ENCODE data around the gene ZNF419.
"Not testable (repeated sequence)": the region's sequence is repeated elsewhere in the genome, so short reads cannot be mapped to it uniquely, and the experiment has no call there.

ZNF419 gene

DNA sequence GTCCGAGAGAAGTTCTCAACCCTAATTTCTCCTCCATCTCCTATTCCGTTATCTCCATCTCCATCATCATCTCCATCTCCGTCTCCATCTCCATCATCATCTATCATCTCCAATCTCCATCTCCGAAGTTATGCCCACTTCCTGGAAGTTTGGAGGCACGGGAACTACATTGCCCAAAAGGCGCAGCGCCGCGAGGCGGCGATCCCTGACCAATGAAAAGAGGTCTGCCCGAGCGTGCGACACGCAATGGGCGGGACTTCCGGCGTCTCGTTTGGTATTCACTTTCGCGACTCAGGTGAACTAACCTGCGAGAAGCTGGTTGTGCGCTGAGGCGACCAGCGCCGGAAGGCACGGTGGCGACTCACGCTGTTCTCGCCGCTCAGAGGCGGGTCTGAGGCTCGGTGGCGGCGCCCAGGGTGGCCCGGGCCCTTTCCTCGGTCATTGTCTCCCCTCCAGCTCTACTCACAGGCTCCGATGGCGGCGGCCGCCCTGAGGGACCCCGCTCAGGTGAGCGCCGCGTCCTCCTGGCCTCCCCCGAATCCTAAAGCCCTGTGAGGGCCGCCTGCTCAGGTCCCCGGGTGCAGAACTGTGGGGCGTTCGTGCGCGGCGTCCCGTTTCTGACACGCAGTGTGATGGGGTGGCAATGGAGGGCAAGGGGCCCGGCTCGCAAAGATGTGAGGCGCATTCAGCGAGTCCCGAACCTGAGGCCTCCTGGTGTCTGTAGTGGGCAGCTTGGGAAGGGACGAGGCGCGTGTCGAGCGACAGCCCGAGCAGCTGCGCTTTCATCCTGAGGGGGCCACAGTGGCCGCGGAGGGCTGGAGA, at the start of gene ZNF419:
Gene ZNF419 (plus strand): TSS at position 274 of the 822 bp plus-strand sequence. CDS start 201 bp downstream, at position 475.
- peak; percentile 41 for DNase-seq (ENCODE audit: low read depth, low spot score)

DNA sequence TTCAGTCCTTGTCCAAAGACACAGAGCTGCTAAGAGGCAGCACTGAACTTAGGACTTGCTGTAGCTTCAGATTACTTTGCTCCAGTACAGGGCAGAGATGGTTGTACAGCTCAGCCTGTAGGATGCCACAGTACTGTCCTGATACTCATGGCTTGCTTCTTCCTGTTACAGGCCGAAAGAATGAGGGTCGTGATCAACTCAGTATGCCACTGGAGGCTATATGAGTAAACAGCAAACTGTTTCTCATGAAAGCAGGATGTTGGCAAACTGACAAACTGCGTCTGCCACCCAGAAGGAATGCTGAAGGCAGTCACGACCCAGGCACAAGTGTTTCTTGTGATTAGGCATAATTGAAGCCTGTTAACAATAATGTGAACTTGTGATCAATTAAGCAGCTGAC, 49.6 kb upstream of the ZNF419 start:
- no peak for DNase-seq (ENCODE audit: low read depth, low spot score)

DNA sequence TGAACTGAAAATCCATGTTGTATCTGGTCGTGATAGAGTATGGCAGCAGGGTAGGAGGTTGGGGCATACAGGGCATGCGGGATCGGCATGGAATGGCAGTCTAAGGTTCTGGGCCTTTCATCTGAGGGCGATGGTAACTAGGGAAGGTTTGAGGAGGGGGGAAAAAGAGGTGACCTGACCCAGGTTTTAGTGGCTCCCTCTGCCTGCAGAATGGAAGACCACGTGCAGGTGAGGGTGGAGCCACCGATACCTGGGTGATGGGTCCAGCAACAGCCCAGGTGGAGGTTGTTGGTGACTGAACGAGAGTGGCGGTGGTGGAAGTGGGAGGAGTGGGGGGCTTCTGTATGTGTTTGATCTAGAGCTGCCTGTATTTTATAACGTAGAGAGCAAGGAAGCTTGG, 48.6 kb upstream of the ZNF419 start:
- no peak for DNase-seq (ENCODE audit: low read depth, low spot score)

DNA sequence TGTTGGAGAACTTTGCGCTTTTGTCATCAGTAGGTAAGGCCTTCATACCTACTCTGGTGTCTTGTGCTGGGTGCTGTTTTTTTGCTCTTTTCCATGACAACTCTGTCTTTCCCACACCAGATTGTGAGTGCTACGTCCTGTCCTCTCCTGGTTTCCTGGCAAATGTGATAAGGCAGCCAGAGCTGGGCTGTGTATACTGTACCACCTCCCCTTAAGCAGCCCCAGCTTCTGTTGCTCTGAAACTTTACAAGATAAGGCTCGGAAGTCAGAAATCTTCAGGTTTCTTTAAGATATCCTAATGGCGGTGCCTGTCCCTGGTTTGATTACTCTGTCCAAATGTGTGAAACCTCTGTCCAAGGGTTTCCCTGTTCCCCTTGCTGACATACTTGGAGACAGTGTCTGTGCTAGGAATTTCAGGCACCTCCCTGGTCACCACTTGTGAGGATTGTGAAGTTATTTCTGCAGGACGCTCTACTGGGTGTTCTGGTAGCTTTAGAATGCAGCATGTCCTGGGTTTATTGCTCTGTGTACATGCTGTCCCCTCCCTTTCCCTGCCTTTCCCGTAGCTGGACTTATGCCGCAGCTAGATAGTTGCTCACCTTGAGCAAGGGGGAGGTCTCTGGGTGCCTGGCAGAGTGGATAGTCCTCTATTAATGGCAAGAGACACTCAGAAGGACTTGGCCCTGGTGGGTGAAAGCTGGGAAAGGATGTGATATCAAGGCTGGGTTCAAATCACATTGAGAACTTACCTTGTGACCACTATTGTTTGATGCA, 45.4 kb upstream of the ZNF419 start:
- DNase-seq (ENCODE audit: low read depth, low spot score) = no peak

GRCh38 chr19:57443121-57443696, 44.3 kb upstream of the ZNF419 start:
- no peak for DNase-seq (ENCODE audit: low read depth, low spot score)

- no peak for DNase-seq (ENCODE audit: low read depth, low spot score)
Measured at GRCh38 chr19:57452307-57452706, 35.2 kb upstream of the ZNF419 start.

DNA sequence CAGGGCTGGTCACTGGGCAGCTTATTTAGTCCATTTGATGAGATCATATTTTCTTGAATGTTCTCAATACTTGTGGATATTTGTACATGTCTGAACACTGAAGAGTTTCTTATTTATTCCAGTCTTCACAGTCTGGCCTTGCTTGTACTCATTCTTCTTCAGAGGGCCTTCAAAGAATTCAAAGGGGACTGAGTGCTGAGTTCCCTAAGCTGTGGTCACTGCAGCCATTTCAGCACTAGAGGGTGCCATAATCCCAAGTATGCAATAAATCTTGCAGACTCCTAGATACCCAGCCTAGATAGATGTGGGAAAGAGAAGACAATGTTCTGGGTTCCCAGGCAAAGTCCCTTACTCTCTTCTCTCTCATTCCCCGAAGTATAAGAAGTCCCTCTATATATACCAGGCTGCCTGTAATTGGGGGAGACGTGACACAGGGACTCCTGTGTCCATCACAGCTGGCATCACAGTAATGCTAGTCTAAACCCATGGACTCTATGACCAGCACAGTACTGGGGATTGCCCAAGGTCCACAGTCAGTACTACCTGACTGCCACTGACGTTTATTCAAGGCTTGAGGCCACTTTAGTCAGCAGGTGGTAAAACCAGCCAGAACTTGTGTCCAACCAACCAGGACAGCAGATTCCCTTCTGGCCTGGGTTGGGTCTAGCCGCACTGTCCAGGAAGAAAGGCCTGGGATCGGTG, 21.7 kb upstream of the ZNF419 start:
- DNase-seq (ENCODE audit: low read depth, low spot score) = no peak

DNA sequence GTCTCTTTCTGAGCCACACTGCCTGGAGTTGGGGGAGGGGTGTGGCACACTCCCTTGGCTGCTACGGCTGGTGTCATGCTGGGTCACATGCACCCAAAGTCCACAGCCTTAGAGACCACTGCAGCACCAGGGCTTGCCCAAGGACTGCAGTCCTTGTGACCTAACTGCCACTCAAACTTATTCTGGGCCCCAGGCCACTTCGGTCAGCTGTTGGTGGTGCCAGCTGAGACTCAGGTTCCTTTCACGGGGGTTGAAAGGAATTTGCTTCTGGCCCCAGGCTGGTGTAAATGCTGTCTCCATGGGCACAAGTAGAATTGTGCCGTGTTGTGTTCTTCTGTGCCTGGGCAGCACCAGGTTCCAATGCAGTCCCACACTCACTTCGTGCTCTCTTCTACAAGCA, 21.1 kb upstream of the ZNF419 start:
- no peak for DNase-seq (ENCODE audit: low read depth, low spot score)

GRCh38 chr19:57473646-57474045, 13.9 kb upstream of the ZNF419 start:
- DNase-seq (ENCODE audit: low read depth, low spot score) = no peak

- peak; percentile 70 for DNase-seq (ENCODE audit: low read depth, low spot score)
Measured at GRCh38 chr19:57477191-57478008, 10.2 kb upstream of the ZNF419 start, which contains the start of gene ZNF772. TSS of gene ZNF772 (minus strand) at chr19:57477566. CDS start at chr19:57477309, 257 bp downstream.

DNA sequence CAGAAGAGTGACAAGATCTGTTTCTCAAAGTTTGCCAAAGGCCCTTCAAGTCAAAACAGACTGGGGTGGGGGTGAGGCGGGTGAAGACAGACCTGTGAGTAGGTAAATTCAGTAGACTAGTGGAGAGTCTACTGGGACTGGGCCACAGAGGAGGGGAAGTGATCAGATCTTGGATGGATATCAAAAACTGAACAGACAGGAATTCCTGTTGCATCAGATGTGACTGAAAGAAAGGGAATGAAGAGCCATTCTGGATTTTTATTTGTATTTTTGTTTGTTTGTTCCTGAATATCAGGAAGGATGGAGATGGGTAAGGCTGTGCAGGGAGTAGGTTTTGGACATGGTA, 722 bp downstream of the ZNF419 start:
- DNase-seq (ENCODE audit: low read depth, low spot score) = not testable (repeated sequence)

DNA sequence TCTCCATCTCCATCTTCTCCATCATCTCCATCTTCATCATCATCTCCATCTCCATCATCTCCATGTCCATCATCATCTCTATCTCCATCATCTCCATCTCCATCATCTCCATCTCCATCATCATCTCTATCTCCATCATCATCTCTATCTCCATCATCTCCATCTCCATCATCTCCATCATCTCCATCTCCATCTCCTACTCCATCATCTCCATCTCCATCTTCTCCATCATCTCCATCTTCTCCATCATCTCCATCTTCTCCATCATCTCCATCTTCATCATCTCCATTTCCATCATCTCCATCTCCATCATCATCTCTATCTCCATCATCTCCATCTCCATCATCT, 11.8 kb downstream of the ZNF419 start:
- not testable (repeated sequence) for DNase-seq (ENCODE audit: low read depth, low spot score)

DNA sequence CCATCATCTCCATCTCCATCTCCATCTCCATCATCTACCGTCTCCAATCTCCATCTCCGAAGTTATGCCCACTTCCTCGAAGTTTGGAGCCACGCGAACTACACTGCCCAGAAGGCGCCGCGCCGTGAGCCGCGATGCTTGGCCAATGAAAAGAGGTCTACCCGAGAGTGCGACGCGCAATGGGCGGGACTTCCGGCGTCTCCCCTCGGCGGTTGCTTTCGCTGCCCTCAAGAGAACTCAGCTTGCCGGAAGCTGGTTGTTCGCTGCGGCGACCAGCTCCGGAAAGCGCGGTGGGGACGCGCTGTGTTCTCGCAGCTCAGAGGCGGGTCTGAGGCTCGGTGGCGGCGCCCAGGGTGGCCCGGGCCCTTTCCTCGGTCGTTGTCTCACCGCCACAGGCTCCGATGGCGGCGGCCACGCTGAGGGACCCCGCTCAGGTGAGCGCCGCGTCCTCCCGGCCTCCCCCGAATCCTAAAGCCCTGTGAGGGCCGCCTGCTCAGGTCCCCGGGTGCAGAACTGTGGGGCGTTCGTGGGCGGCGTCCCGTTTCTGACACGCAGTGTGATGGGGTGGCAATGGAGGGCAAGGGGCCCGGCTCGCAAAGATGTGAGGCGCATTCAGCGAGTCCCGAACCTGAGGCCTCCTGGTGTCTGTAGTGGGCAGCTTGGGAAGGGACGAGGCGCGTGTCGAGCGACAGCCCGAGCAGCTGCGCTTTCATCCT, 12.3 kb downstream of the ZNF419 start, which contains the start of gene ZNF773:
Gene ZNF773 (plus strand): TSS at position 259 of the 716 bp plus-strand sequence. CDS start 143 bp downstream, at position 402.
- peak; percentile 91 for DNase-seq (ENCODE audit: low read depth, low spot score)

GRCh38 chr19:57500400-57500799, 12.8 kb downstream of the ZNF419 start:
- not testable (repeated sequence) for DNase-seq (ENCODE audit: low read depth, low spot score)

DNA sequence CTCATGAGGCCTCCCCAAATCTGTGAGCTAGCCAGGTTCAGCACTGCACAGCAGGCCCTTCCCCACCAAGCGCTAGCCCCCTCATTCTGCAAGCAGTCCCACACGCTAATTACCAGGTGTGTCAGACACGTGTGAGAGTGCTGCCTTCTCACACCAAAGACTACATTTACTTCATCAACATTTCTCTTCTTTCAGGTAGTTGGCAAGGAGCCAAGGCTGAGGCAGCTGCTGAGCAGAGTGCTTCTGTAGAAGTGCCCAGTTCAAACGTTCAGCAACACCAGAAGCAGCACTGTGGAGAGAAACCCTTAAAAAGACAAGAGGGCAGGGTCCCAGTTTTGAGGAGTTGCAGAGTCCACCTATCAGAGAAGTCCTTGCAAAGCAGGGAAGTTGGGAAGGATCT, 18.6 kb downstream of the ZNF419 start:
- DNase-seq (ENCODE audit: low read depth, low spot score) = no peak

- DNase-seq (ENCODE audit: low read depth, low spot score) = no peak
Measured at GRCh38 chr19:57511484-57511883, 23.9 kb downstream of the ZNF419 start.

DNA sequence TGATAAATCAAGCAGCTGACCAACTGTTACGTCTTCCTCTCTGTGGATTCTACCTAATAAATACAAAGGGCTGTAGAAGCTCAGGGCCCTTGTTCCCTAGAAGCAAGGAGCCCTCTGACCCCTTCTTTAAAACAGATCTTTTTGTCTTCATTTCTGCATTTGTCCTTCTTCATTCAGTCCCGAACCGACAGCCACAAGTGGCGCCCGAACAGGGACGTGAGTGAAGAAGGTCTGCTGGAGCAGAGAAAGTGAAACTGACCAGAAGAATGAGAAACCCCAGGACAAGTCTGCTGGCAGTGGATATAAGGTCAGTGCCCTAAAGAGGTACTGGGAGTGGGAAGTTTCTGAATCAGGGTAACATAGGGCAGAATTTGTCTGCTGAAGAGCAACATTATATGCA, 25.3 kb downstream of the ZNF419 start:
- no peak for DNase-seq (ENCODE audit: low read depth, low spot score)

GRCh38 chr19:57515255-57515654, 27.7 kb downstream of the ZNF419 start:
- no peak for DNase-seq (ENCODE audit: low read depth, low spot score)

DNA sequence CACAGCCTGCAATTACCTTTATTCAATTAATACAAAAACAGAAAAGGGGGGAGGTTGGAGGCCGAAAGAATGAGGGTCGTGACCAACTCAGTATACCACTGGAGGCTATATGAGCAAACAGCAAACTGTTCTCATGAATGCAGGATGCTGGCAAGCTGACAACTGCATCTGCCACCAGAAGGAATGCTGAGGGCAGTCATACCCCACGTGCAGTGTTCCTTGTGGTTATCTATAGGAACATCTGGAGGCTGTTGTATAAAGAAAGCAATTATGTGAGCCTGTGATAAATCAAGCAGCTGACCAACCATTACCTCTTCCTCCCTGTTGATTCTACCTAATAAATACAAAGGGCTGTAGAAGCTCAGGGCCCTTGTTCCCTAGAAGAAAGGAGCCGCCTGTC, 30.5 kb downstream of the ZNF419 start:
- DNase-seq (ENCODE audit: low read depth, low spot score) = not testable (repeated sequence)
